H1 (cell line): ENCODE measurements around the gene HECTD4. TPM values are rescaled to one million over a fixed set of nuclear protein-coding genes. Genes with fewer than 3 reads are reported as not detected.

ENCODE experiments used
- CTCF ChIA-PET: fragments of 300-600 bp; sonication (Branson Sonifier 250); formaldehyde crosslinking; loops from one replicate; lab custom pipeline; 2021; ENCODE audit not compliant: partially characterized antibody; lab: Charles Lee
- POLR2A ChIA-PET: fragments of 300-600 bp; sonication (Branson Sonifier 250); formaldehyde crosslinking; loops from one replicate; lab custom pipeline; 2021; ENCODE audit warnings: inconsistent platforms; ENCODE audit not compliant: partially characterized antibody; lab: Charles Lee
- DNase-seq, 2 experiments: peaks; one replicate each; pipeline versions ENCODE4 v3.0.0 to v3.0.0-alpha.2; 2010 to 2022; ENCODE audit warnings: low spot score in 2 of 2, low read depth in 1 of 2, mixed read lengths in 1 of 2
- FAIRE-seq: peaks from 2 replicates; lab custom pipeline; 2011; peaks lifted over from hg19 to GRCh38; lab: Jason Lieb, UNC
- H2AFZ ChIP-seq: 2 replicates; pipeline ENCODE4 v1.8.1; 2012; ENCODE audit warnings: low read length, inconsistent platforms
- H2AK5ac ChIP-seq: 2 replicates; pipeline ENCODE4 v1.6.1; 2013; ENCODE audit warnings: low read depth, low read length
- H2BK120ac ChIP-seq: replicated peaks from 2 replicates; pipeline ENCODE3; 2013; ENCODE audit warnings: low read depth, low read length, inconsistent platforms
- H2BK12ac ChIP-seq: 2 replicates; pipeline ENCODE4 v1.6.1; 2013; ENCODE audit warnings: low read depth, low read length
- H2BK15ac ChIP-seq: 2 replicates; pipeline ENCODE4 v1.6.1; 2013; ENCODE audit warnings: low read length
- H2BK20ac ChIP-seq: 2 replicates; pipeline ENCODE4 v1.6.1; 2013; ENCODE audit warnings: low read length
- H2BK5ac ChIP-seq: 2 replicates; pipeline ENCODE4 v1.6.1; 2013; ENCODE audit warnings: low read depth, low read length
- H3K14ac ChIP-seq: 2 replicates; pipeline ENCODE4 v1.6.1; 2013; ENCODE audit warnings: inconsistent platforms; ENCODE audit not compliant: insufficient read length
- H3K18ac ChIP-seq: 2 replicates; pipeline ENCODE4 v1.6.1; 2013; ENCODE audit warnings: low read length; ENCODE audit errors: extremely low read depth
- H3K23ac ChIP-seq: 2 replicates; pipeline ENCODE4 v1.6.1; 2013; ENCODE audit warnings: inconsistent platforms; ENCODE audit not compliant: insufficient read length
- H3K23me2 ChIP-seq: 2 replicates; pipeline ENCODE4 v1.6.1; 2013; ENCODE audit warnings: low read depth, low read length
- H3K27ac ChIP-seq: 2 replicates; pipeline ENCODE4 v1.6.1; 2011; ENCODE audit warnings: low read depth, low read length, inconsistent platforms
- H3K27me3 ChIP-seq, 4 experiments: replicated peaks in 1 of 4; 1 replicate in 1 of 4; 2 replicates in 3 of 4; pipeline versions ENCODE4 v1.6.1 to v1.8.1; 2011 to 2013; ENCODE audit warnings: low read length in 3 of 4, mild to moderate bottlenecking in 3 of 4, inconsistent platforms in 2 of 4, mixed read lengths in 2 of 4, moderate library complexity in 1 of 4; ENCODE audit not compliant: control insufficient read depth in 3 of 4, insufficient read depth in 3 of 4; ENCODE audit errors: extremely low read depth in 1 of 4
- H3K36me3 ChIP-seq, 4 experiments: 2 replicates each; pipeline versions ENCODE4 v1.6.1 to v1.8.1; 2011 to 2013; ENCODE audit warnings: mild to moderate bottlenecking in 4 of 4, low read length in 3 of 4, moderate library complexity in 2 of 4, control low read depth in 1 of 4, inconsistent platforms in 1 of 4; ENCODE audit not compliant: insufficient read depth in 4 of 4, control insufficient read depth in 2 of 4
- H3K4ac ChIP-seq: replicated peaks from 2 replicates; pipeline ENCODE3; 2013; ENCODE audit warnings: low read length, low read depth, mixed read lengths, inconsistent platforms; ENCODE audit not compliant: insufficient read length
- H3K4me1 ChIP-seq, 4 experiments: replicated peaks in 1 of 4; 1 replicate in 1 of 4; 2 replicates in 3 of 4; pipeline versions ENCODE4 v1.6.1 to v1.8.1; 2011 to 2013; ENCODE audit warnings: low read length in 3 of 4, inconsistent platforms in 2 of 4, mixed read lengths in 1 of 4; ENCODE audit not compliant: insufficient read depth in 4 of 4, control insufficient read depth in 3 of 4
- H3K4me2 ChIP-seq, 2 experiments: 2 replicates each; pipeline versions ENCODE4 v1.6.1 to v1.8.1; 2011 to 2013; ENCODE audit warnings: low read depth in 2 of 2, low read length in 2 of 2, control low read depth in 1 of 2, inconsistent platforms in 1 of 2, mild to moderate bottlenecking in 1 of 2; ENCODE audit not compliant: insufficient read depth in 1 of 2
- H3K4me3 ChIP-seq, 4 experiments: fragments of 200-600, 300-600 bp in 1 of 4; sonication (generic), shearing (Covaris generic), sonication (Bioruptor Twin) in 1 of 4; 2 replicates each; pipeline versions ENCODE4 v1.5.1 to v1.8.1; 2011 to 2016; ENCODE audit warnings: low read length in 4 of 4, low read depth in 3 of 4, control low read depth in 2 of 4, inconsistent platforms in 2 of 4, mild to moderate bottlenecking in 2 of 4, mixed read lengths in 1 of 4, moderate library complexity in 1 of 4; ENCODE audit not compliant: insufficient read depth in 2 of 4; ENCODE audit errors: extremely low read depth in 1 of 4
- H3K56ac ChIP-seq: replicated peaks from 2 replicates; pipeline ENCODE3; 2013; ENCODE audit warnings: low read depth, mild to moderate bottlenecking, mixed read lengths, low read length, inconsistent platforms; ENCODE audit not compliant: insufficient read length
- H3K79me1 ChIP-seq: 2 replicates; pipeline ENCODE4 v1.6.1; 2013; ENCODE audit warnings: low read depth, low read length, control low read depth
- H3K79me2 ChIP-seq, 2 experiments: 2 replicates each; pipeline versions ENCODE4 v1.6.1 to v1.8.1; 2012 to 2013; ENCODE audit warnings: low read length in 2 of 2, mild to moderate bottlenecking in 2 of 2, inconsistent platforms in 1 of 2; ENCODE audit not compliant: insufficient read depth in 2 of 2, control insufficient read depth in 1 of 2
- H3K9ac ChIP-seq, 4 experiments: replicated peaks in 1 of 4; 1 replicate in 1 of 4; 2 replicates in 3 of 4; pipeline versions ENCODE4 v1.6.1 to v1.8.1; 2011 to 2013; ENCODE audit warnings: low read depth in 3 of 4, low read length in 3 of 4, control low read depth in 2 of 4, mild to moderate bottlenecking in 2 of 4, moderate library complexity in 2 of 4, inconsistent platforms in 1 of 4; ENCODE audit errors: extremely low read depth in 1 of 4
- H3K9me3 ChIP-seq, 2 experiments: 2 replicates each; pipeline versions ENCODE4 v1.6.1 to v1.8.1; 2012 to 2013; ENCODE audit warnings: mild to moderate bottlenecking in 2 of 2, moderate library complexity in 2 of 2, control low read depth in 1 of 2, inconsistent platforms in 1 of 2, low read depth in 1 of 2, low read length in 1 of 2, mixed read lengths in 1 of 2; ENCODE audit not compliant: insufficient read depth in 2 of 2
- H4K20me1 ChIP-seq, 2 experiments: replicated peaks in 1 of 2; 2 replicates each; pipeline versions ENCODE3 to v1.8.1; 2011 to 2013; ENCODE audit warnings: inconsistent platforms in 2 of 2, low read length in 2 of 2, mild to moderate bottlenecking in 1 of 2; ENCODE audit not compliant: insufficient read depth in 2 of 2, control insufficient read depth in 1 of 2
- H4K5ac ChIP-seq: 2 replicates; pipeline ENCODE4 v1.6.1; 2013; ENCODE audit warnings: low read length, low read depth, mixed read lengths, inconsistent platforms; ENCODE audit not compliant: insufficient read length
- H4K8ac ChIP-seq: 2 replicates; pipeline ENCODE4 v1.8.0; 2013; ENCODE audit warnings: mild to moderate bottlenecking, moderate library complexity, low read length, inconsistent platforms; ENCODE audit not compliant: insufficient read depth; ENCODE audit errors: extremely low read depth
- H4K91ac ChIP-seq: replicated peaks from 2 replicates; pipeline ENCODE3; 2013; ENCODE audit warnings: low read length, mixed read lengths, inconsistent platforms; ENCODE audit not compliant: insufficient read length
- ATF2 ChIP-seq: IDR thresholded peaks from 2 replicates; pipeline ENCODE4 v1.6.1; 2012; ENCODE audit warnings: low read length, inconsistent platforms
- CHD1 ChIP-seq: IDR thresholded peaks from 2 replicates; pipeline ENCODE4 v1.6.1; 2012; ENCODE audit warnings: low read depth, low read length, improper control_type of control experiment
- EGR1 ChIP-seq: IDR thresholded peaks from 2 replicates; pipeline ENCODE4 v1.6.1; 2011; ENCODE audit warnings: low read depth, low read length, borderline replicate concordance
- EZH2 ChIP-seq: fragments of 200-600 bp; sonication (generic); IDR thresholded peaks from 2 replicates; pipeline ENCODE4 v1.7.1; 2012; ENCODE audit warnings: low read depth, mild to moderate bottlenecking, moderate library complexity, low read length, inconsistent platforms; ENCODE audit not compliant: severe bottlenecking
- HDAC6 ChIP-seq: IDR thresholded peaks from one replicate; pipeline ENCODE4 v1.7.1; 2012; ENCODE audit warnings: low read depth, mild to moderate bottlenecking, inconsistent platforms, low read length, moderate library complexity
- KDM5A ChIP-seq: fragments of 200-600 bp; IDR thresholded peaks from 2 replicates; pipeline ENCODE4 v1.7.1; 2012; ENCODE audit warnings: mild to moderate bottlenecking, low read length, inconsistent platforms, mixed read lengths
- RNF2 ChIP-seq: fragments of 200-900, 300-1000 bp; sonication (generic); IDR thresholded peaks from 2 replicates; pipeline ENCODE4 v1.7.1; 2016; ENCODE audit warnings: borderline replicate concordance, low read depth, mild to moderate bottlenecking, antibody characterized with exemption, low read length; ENCODE audit not compliant: poor library complexity, severe bottlenecking; ENCODE audit errors: missing control alignments
- SP1 ChIP-seq: IDR thresholded peaks from 2 replicates; pipeline ENCODE4 v1.6.1; 2011; ENCODE audit warnings: low read depth, low read length
- WGBS, 2 experiments: shearing (Covaris generic) in 1 of 2; methylation state at CpG; one replicate each; pipeline versions ENCODE4 v1.1.6 to v1.1.7; 2013 to 2015; ENCODE audit warnings: low lambda C conversion rate in 2 of 2, mixed read lengths in 2 of 2, inconsistent platforms in 1 of 2, low coverage in 1 of 2, missing lambda C conversion rate in 1 of 2; ENCODE audit not compliant: insufficient replicate concordance in 2 of 2, insufficient coverage in 1 of 2, insufficient read length in 1 of 2; ENCODE audit errors: extremely low coverage in 1 of 2, missing lambda C conversion rate in 1 of 2; 5-methylcytosine and 5-hydroxymethylcytosine counted together
- polyA plus RNA-seq, 7 experiments: library from polyadenylated mRNA; depleted of rRNA in 3 of 7; stranded (reverse) in 5 of 7; unstranded in 2 of 7; fragments of >200 nt in 5 of 7; fragments of 200-250 nt in 2 of 7; gene quantifications; 1 replicate in 5 of 7; 2 replicates in 1 of 7; 4 replicates in 1 of 7; pipeline versions ENCODE4 v1.2.1 to v1.2.3, GENCODE V29; 2011 to 2013; ENCODE audit warnings: missing spikeins in 2 of 7, mixed read lengths in 2 of 7
- total RNA-seq: library from RNA; stranded (reverse); fragmentation: NEBNext Ultra II Directional; extraction: Animal tissue kit (Norgen Biotek cat#: 25700); gene quantifications from 2 replicates; pipeline ENCODE4 v1.2.1, GENCODE V29; 2021
- TF ChIP-seq, protein P1 (sequence below), 3 experiments: IDR thresholded peaks; 1 replicate in 2 of 3; 2 replicates in 1 of 3; pipeline versions ENCODE4 v1.5.1 to v1.6.1; 2011; ENCODE audit warnings: low read length in 3 of 3, mild to moderate bottlenecking in 3 of 3, inconsistent platforms in 2 of 3, low read depth in 1 of 3, moderate library complexity in 1 of 3; ENCODE audit not compliant: insufficient read depth in 1 of 3; ENCODE audit errors: control extremely low read depth in 1 of 3

Gene HECTD4
- total and polyA plus RNA-seq, 2 of the 8 experiments (the other 6 are each of a cell fraction or from before 2014, with no cell fraction given): 6.5 to 33.7 TPM

DNA sequence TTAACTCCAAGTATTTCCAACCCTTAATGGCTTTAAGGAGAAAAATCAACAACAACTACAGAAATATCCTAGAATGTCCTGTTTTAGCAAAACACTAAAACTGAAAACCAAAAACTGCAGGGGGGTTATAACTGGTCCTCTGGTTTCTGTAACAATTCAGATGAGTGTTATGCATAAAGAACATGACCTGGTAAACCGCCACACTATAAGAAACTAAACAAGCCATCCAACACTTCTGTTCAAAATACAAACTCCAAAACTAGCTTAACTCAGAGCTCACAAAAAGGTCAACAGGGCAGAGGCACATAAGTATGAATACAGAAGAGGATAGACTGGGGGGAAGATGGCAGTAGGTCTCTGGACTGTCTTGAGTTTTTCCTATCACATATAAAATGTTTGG, 38.0 kb downstream of the HECTD4 start:
- 100% methylated on average over 1 of the region's 1 CpG; no CpG with 5 or more reads in 1 of the 2 experiments for WGBS, 2 experiments
- Histone ChIP-seq H3K79me1 (0 out of 2 replicates have a peak, but pooled peaks cover 5% of the 10 kb centered on the region), H2AFZ (no peak overlapping the region), H4K20me1 (peaks cover 0 to 6% of the 10 kb centered on the region in 2 experiments), H3K36me3 (no peaks in the 10 kb centered on the region), H2BK12ac (no peak overlapping the region), H3K23me2 (peaks cover 2% of the 10 kb centered on the region; the same call in 1 of the 2 replicates), H3K4me3 (no peak overlapping the region), H3K9me3 (no peaks in the 10 kb centered on the region), H4K5ac (no peak overlapping the region), H3K4me1 (peaks cover 0 to 16% (median 5%) of the 10 kb centered on the region in 4 experiments; a peak in 4 of 7 replicates), H3K14ac (no peak overlapping the region), H2BK5ac (no peak overlapping the region), H3K27me3 (no peaks in the 10 kb centered on the region), H3K23ac (no peak overlapping the region), H3K4me2 (no peak overlapping the region), H4K8ac (no peak overlapping the region), H4K91ac (no peak overlapping the region), H2BK20ac (no peak overlapping the region), H3K18ac (no peak overlapping the region), H3K79me2 (peaks cover 0 to 63% of the 10 kb centered on the region in 2 experiments; a peak in 2 of 4 replicates), H3K56ac (no peak overlapping the region), H3K9ac (no peak overlapping the region), H2BK15ac (no peak overlapping the region), H3K4ac (no peak overlapping the region), H3K27ac (no peak overlapping the region), H2BK120ac (no peak overlapping the region), H2AK5ac (no peak overlapping the region)
- ChIA-PET POLR2A (interaction anchor here (1.0 to 1.4 kb wide), 3 partner anchors 12 to 25 kb away, joined by 3 to 4 read pairs (median 3); no protein-coding TSS in a partner anchor), CTCF (interaction anchor here (0.5 to 1.3 kb wide), 6 partner anchors 9 to 146 kb away, joined by 3 to 5 read pairs (median 3); no protein-coding TSS in a partner anchor)
- DNase-seq: no peak
- no peak for FAIRE-seq
- TF ChIP-seq EZH2: no peak
- TF ChIP-seq HDAC6: no peak
- TF ChIP-seq ATF2: no peak
- no peak for TF ChIP-seq KDM5A
- no peak for TF ChIP-seq EGR1
- no peak for TF ChIP-seq SP1
- TF ChIP-seq, protein P1, sequence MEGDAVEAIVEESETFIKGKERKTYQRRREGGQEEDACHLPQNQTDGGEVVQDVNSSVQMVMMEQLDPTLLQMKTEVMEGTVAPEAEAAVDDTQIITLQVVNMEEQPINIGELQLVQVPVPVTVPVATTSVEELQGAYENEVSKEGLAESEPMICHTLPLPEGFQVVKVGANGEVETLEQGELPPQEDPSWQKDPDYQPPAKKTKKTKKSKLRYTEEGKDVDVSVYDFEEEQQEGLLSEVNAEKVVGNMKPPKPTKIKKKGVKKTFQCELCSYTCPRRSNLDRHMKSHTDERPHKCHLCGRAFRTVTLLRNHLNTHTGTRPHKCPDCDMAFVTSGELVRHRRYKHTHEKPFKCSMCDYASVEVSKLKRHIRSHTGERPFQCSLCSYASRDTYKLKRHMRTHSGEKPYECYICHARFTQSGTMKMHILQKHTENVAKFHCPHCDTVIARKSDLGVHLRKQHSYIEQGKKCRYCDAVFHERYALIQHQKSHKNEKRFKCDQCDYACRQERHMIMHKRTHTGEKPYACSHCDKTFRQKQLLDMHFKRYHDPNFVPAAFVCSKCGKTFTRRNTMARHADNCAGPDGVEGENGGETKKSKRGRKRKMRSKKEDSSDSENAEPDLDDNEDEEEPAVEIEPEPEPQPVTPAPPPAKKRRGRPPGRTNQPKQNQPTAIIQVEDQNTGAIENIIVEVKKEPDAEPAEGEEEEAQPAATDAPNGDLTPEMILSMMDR (IDR thresholded peaks at IDR 0.05; ENCODE audit: control extremely low read depth in 1 of 3, insufficient read depth in 1 of 3, low read depth in 1 of 3, low read length in 3 of 3): no peak
- TF ChIP-seq RNF2: no peak
- TF ChIP-seq CHD1: no peak
